GM23338 (cell line): ENCODE data around the gene ZDHHC1.

Experiments used
- CREB1 ChIP-seq: fragments of 250-450 bp; sonication (Bioruptor Pico); IDR thresholded peaks from 2 replicates; pipeline ENCODE4 v1.5.0; 2020; ENCODE audit warnings: low read depth, mild to moderate bottlenecking, moderate library complexity
- CTCF ChIP-seq, 2 experiments: fragments of 200-600 bp in 1 of 2; sonication (generic) in 1 of 2; conservative IDR thresholded peaks; 2 replicates each; pipeline versions ENCODE4 v1.5.1 to v1.6.1; 2016 to 2017; ENCODE audit warnings: antibody characterized with exemption in 2 of 2, low read depth in 2 of 2, mild to moderate bottlenecking in 2 of 2, moderate library complexity in 1 of 2
- ETS1 ChIP-seq: IDR thresholded peaks from 2 replicates; pipeline ENCODE4 v1.6.1; 2016; ENCODE audit warnings: antibody characterized with exemption
- EZH2 ChIP-seq: fragments of 200-600 bp; sonication (generic); IDR thresholded peaks from one replicate; pipeline ENCODE4 v1.8.0; 2017; ENCODE audit warnings: antibody characterized with exemption, mild to moderate bottlenecking, low read depth; ENCODE audit not compliant: unreplicated experiment
- JUNB ChIP-seq: IDR thresholded peaks from one replicate; pipeline ENCODE4 v1.6.1; 2016; ENCODE audit warnings: antibody characterized with exemption; ENCODE audit not compliant: unreplicated experiment
- NANOG ChIP-seq: IDR thresholded peaks from 2 replicates; pipeline ENCODE4 v1.6.1; 2016; ENCODE audit warnings: antibody characterized with exemption, borderline replicate concordance
- POLR2AphosphoS5 ChIP-seq: IDR thresholded peaks from 2 replicates; pipeline ENCODE4 v1.6.1; 2016; ENCODE audit warnings: antibody characterized with exemption, low read depth
- REST ChIP-seq: IDR thresholded peaks from one replicate; pipeline ENCODE4 v1.6.1; 2018; ENCODE audit warnings: antibody characterized with exemption; ENCODE audit not compliant: unreplicated experiment
- STAT1 ChIP-seq: IDR thresholded peaks from one replicate; pipeline ENCODE4 v1.6.1; 2016; ENCODE audit warnings: antibody characterized with exemption; ENCODE audit not compliant: unreplicated experiment
- ZNF114 ChIP-seq: fragments of 250-450 bp; sonication (Bioruptor Pico); IDR thresholded peaks from 2 replicates; pipeline ENCODE4 v1.5.0; 2020; ENCODE audit warnings: mild to moderate bottlenecking, moderate library complexity

GRCh38 chr16:67387479-67388079, 28.7 kb downstream of the ZDHHC1 start:
- no peak for TF ChIP-seq STAT1
- TF ChIP-seq CTCF (conservative IDR thresholded peaks at IDR 0.05; ENCODE audit: low read depth in 2 of 2): no peak
- TF ChIP-seq POLR2AphosphoS5: no peak
- TF ChIP-seq EZH2: no peak
- TF ChIP-seq REST: no peak
- no peak for TF ChIP-seq ZNF114 (CRISPR knock-in tag)
- no peak for TF ChIP-seq NANOG
- no peak for TF ChIP-seq CREB1 (CRISPR knock-in tag)
- no peak for TF ChIP-seq ETS1
- TF ChIP-seq JUNB: no peak
